Subcutaneous preadipocyte (primary cell): ENCODE results near the gene KCNH1. TPM values are rescaled to one million over a fixed set of nuclear protein-coding genes. Genes with fewer than 3 reads are reported as not detected.

Source experiments
- total RNA-seq: library from RNA; depleted of rRNA; stranded (reverse); fragments of >200 nt; gene quantifications from 2 replicates; pipeline ENCODE4 v1.2.3, GENCODE V29; 2012

Gene KCNH1
- not detected in 2 replicates for total RNA-seq

GRCh38 chr1:211133836-211134669 lies at the start of gene KCNH1:
Gene KCNH1 (minus strand): TSS chr1:211134148. CDS start chr1:211133945, 203 bp downstream.

Other genes with a start within 250 kb of the KCNH1 start
- gene RCOR3, start 125.2 kb upstream of the KCNH1 start, total RNA-seq: 22.0 and 26.8 TPM in 2 replicates
- 4.8 and 5.3 TPM in 2 replicates for gene TRAF5, start 192.7 kb upstream of the KCNH1 start, total RNA-seq